ENCODE measurements around the gene SPHK1. TPM values are rescaled to one million over a fixed set of nuclear protein-coding genes. Genes with fewer than 3 reads are reported as not detected.

The SPHK1 gene
- total RNA-seq, 6 donors from 2014 or later: 5.5 to 16.6 (median 9.5) TPM

GRCh38 chr17:76383546-76384221 lies 725 bp upstream of the SPHK1 start:
- Histone ChIP-seq H3K4me1 (peaks cover 27 to 64% (median 44%) of the 10 kb centered on the region in 4 donors), H3K4me3 (peak overlapping the region; percentile 61 to 69 (median 66)), H3K9me3 (no peaks in the 10 kb centered on the region), H3K36me3 (peaks cover 0 to 9% (median 0%) of the 10 kb centered on the region in 4 donors), H3K27ac (peak overlapping the region; percentile 82 to 91 (median 88)), H3K27me3 (no peaks in the 10 kb centered on the region)
- peak; percentile 12 to 40 for ATAC-seq (ENCODE audit: low FRiP score in 2 of 2)
- TF ChIP-seq EP300 (IDR thresholded peaks at IDR 0.05) (no peak), CTCF (IDR thresholded peaks at IDR 0.05) (peak in 4 of 6 experiments; percentile 14 to 56 (median 45))
- 0% methylated on average over 6 to 54 of the region's 65 CpGs for WGBS, 2 donors
- no peak for DNase-seq

GRCh38 chr17:76384987-76385891 lies 830 bp downstream of the SPHK1 start:
- peaks cover 0 to 15% (median 0%) of the 10 kb centered on the region in 4 donors for H3K36me3 ChIP-seq
- WGBS, 2 donors: 0 to 1% methylated on average over 17 to 46 of the region's 74 CpGs
- DNase-seq (peak; percentile 61 to 88), ATAC-seq (ENCODE audit: low FRiP score in 2 of 2) (peak in 1 of 2 donors; percentile 69)
- TF ChIP-seq EP300 (IDR thresholded peaks at IDR 0.05): no peak
- TF ChIP-seq POLR2A (IDR thresholded peaks at IDR 0.05): no peak
- TF ChIP-seq POLR2AphosphoS5 (IDR thresholded peaks at IDR 0.05): no peak
- TF ChIP-seq CTCF (IDR thresholded peaks at IDR 0.05): no peak
- no peaks in the 10 kb centered on the region for H3K9me3 ChIP-seq
- no peaks in the 10 kb centered on the region for H3K27me3 ChIP-seq
- H3K4me1 ChIP-seq: peaks cover 29 to 60% (median 44%) of the 10 kb centered on the region in 4 donors
- H3K4me3 ChIP-seq: peak overlapping the region; percentile 64 to 69 (median 68)
- peak overlapping the region; percentile 82 to 91 (median 88) for H3K27ac ChIP-seq

GRCh38 chr17:76385892-76386786 lies 1.7 kb downstream of the SPHK1 start:
- H3K4me3 ChIP-seq: peak overlapping the region in 3 of 4 donors; percentile 64 to 69 (median 67)
- peaks cover 29 to 58% (median 44%) of the 10 kb centered on the region in 4 donors for H3K4me1 ChIP-seq
- WGBS, 2 donors: 26 to 39% methylated on average over 13 to 36 of the region's 52 CpGs
- peak overlapping the region; percentile 82 to 91 (median 88) for H3K27ac ChIP-seq
- H3K36me3 ChIP-seq: peaks cover 0 to 24% (median 7%) of the 10 kb centered on the region in 4 donors
- peak; percentile 81 to 90 for DNase-seq
- no peaks in the 10 kb centered on the region for H3K9me3 ChIP-seq
- H3K27me3 ChIP-seq: no peaks in the 10 kb centered on the region
- ATAC-seq (ENCODE audit: low FRiP score in 2 of 2): peak; percentile 67 to 69
- peak; percentile 87 to 95 (median 92) for TF ChIP-seq CTCF (IDR thresholded peaks at IDR 0.05)
- TF ChIP-seq POLR2AphosphoS5 (IDR thresholded peaks at IDR 0.05): no peak

GRCh38 chr17:76386966-76387765 lies 2.8 kb downstream of the SPHK1 start:
- no peak overlapping the region for H3K27ac ChIP-seq
- no peak for DNase-seq

More at GRCh38 chr17:76386966-76387765, 2.8 kb downstream of the SPHK1 start:
- WGBS, 2 donors: 92 to 93% methylated on average over 14 to 25 of the region's 31 CpGs
- no peak for ATAC-seq (ENCODE audit: low FRiP score in 2 of 2)
- Histone ChIP-seq H3K4me1 (peaks cover 22 to 48% (median 39%) of the 10 kb centered on the region in 4 donors), H3K36me3 (peaks cover 0 to 35% (median 12%) of the 10 kb centered on the region in 4 donors), H3K4me3 (no peak overlapping the region), H3K9me3 (no peaks in the 10 kb centered on the region), H3K27me3 (no peaks in the 10 kb centered on the region)
- TF ChIP-seq EP300 (IDR thresholded peaks at IDR 0.05) (no peak), POLR2AphosphoS5 (IDR thresholded peaks at IDR 0.05) (no peak), POLR2A (IDR thresholded peaks at IDR 0.05) (no peak), CTCF (IDR thresholded peaks at IDR 0.05) (no peak)
